ENCODE measurements around the gene OR10P1.

OR10P1 gene

DNA sequence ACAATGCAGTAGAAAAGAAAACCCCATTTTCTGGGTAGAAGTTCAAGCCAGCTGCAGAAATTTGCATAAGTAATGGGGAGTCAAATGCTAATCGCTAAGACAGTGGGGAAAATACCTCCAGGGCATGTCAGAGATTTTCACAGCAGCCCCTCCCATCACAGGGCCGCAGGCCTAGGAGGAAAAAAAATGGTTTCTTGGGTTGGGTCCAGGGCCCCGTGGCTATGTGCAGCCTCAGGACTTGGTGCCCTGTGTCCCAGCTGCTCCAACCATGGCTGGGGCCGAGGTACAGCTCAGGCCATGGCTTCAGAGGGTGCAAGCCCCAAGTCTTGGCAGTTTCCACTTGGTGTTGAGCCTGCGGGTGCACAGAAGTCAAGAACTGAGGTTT is 14.6 kb downstream of the OR10P1 start:
- DNase-seq (ENCODE audit: low read depth in 2 of 2, low spot score in 1 of 2) = no peak

DNA sequence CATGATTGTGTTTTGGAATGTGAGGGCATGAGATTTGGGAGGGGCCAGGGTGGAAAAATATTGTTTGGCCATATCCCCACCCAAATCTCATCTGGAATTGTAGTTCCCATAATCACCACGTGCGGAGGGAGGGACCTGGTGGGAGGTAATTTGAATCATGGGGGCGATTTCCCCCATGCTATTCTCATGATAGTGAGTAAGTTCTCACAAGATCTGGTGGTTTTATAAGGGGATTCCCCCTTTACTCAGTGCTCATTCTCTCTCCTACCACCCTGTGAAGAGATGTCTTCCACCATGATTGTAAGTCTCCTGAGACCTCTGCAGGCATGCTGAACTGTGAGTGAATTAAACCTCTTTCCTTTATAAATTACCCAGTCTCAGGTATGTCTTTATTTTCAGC is 15.7 kb downstream of the OR10P1 start:
- no peak for DNase-seq (ENCODE audit: low read depth in 2 of 2, low spot score in 1 of 2)

DNA sequence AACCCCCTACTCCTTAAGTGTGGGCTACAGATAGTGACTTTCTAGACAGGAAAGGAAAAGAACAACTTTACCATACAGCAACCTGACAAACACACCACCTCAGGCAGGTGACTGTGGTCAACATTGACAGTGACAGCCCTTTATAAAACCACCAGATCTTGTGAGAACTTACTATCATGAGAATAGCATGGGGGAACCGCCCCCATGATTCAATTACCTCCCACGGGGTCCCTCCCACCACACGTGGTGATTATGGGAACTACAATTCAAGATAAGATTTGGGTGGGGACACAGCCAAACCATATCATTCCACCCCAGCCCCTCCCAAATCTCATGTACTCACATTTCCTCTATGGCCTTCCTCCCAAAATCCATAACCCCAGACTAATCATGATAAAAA is 16.3 kb downstream of the OR10P1 start:
- no peak for DNase-seq (ENCODE audit: low read depth in 2 of 2, low spot score in 1 of 2)

DNA sequence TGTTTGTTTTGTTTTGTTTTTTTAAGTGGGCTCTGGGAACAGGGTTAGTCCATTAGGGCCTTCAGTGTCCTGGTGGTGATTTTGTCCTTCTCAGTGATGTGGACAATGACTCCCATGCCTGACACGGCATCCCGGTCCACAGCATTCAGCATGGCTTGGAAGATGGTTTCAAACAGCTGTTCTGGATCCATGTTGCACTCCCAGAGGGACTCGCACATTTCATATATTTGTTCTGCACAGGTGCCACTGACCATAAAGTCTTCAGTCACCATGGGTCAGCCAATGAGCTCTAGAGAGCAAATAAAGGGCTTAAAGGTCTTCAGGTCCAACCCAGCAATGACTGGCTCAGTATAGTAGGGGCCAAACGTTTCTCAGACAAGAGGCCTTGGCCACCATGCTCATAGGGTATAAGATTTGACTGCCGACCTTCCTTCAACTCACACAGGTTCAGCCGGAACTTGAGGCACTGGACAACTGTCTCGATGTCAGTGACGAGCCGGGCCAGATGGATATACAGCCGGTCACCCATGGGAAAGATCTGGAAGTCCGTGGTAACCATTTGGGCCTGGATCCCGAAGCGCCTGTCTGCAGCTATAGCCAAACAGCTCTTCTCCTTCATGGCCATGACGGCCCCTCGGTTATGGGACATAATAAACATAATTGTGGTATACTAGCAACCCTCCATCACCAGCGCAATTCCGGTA is 18.0 kb downstream of the OR10P1 start:
- DNase-seq (ENCODE audit: low read depth in 2 of 2, low spot score in 1 of 2) = no peak

DNA sequence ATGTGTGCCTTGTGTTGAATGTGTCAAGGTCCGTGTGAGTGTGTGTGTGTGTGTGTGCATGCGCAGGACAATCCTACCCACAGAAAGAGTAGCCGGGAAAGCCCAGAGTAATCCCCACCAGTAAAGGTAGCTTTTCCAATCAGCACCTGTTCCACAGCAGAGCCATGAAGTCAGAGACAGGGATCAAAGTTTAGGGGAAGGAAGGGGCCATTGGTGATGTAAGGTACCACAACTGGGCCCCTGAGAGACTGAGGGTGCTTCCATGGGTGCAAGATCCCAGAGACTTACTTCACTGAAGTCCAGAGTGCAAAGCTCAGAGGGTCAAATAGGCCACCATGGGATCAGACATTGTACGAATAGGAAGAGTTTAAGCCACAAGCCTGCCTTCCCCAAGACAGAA is 20.5 kb downstream of the OR10P1 start:
- no peak for DNase-seq (ENCODE audit: low read depth in 2 of 2, low spot score in 1 of 2)

DNA sequence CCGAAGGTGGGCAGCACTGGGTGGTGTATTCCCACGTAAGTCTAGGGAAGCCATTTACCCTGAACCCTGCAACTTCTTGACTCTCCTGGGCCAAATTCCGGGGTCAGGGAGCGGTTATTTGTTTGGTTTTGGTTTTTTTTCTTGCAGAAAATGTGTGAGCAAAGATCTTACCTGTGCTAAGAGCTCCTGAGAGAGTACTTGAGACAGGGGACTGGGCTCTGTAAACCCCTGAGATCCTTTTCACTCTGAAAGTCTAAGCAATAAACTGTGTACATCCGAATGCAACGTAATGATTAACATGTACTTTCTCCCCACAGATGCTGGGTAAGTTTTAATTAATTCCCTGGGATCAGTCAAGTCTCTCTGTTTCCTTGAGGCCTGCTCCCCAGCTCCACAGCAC is 21.5 kb downstream of the OR10P1 start:
- DNase-seq (ENCODE audit: low read depth in 2 of 2, low spot score in 1 of 2) = no peak

DNA sequence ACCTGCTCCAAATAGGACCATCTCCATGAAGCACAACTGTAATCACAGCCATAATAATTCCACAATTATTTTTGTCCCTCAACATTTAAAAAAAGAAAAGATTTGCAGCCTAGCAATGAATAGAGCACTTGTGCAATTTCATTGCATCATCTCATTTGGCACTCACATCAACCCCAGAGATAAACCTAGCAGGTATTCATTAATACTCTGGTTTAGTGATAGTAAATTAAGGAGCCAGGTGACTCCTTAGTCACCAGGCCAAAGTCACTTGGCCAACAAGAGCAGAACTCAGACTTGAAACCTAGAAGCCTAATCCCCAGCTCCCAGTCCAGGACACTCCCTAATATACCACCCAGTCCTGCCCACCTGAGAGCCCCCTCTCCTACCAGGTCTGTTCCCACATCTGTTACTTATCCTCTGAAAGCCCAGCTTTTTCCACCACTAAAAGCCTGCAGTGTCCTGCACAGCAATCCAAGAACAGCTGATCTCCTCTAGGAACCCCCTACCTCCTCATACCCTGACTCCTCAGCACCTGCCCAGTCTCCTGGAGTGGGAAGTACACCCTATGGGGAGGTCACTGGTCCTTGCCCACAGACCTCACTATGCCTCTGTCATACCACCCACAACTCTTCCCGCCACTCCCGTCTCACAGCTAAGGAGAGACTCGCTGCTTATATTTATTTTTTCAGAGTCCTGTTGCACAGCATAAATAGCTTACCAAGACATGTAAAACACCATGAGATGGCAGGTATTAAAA is 22.1 kb downstream of the OR10P1 start:
- DNase-seq (ENCODE audit: low read depth in 2 of 2, low spot score in 1 of 2) = no peak

DNA sequence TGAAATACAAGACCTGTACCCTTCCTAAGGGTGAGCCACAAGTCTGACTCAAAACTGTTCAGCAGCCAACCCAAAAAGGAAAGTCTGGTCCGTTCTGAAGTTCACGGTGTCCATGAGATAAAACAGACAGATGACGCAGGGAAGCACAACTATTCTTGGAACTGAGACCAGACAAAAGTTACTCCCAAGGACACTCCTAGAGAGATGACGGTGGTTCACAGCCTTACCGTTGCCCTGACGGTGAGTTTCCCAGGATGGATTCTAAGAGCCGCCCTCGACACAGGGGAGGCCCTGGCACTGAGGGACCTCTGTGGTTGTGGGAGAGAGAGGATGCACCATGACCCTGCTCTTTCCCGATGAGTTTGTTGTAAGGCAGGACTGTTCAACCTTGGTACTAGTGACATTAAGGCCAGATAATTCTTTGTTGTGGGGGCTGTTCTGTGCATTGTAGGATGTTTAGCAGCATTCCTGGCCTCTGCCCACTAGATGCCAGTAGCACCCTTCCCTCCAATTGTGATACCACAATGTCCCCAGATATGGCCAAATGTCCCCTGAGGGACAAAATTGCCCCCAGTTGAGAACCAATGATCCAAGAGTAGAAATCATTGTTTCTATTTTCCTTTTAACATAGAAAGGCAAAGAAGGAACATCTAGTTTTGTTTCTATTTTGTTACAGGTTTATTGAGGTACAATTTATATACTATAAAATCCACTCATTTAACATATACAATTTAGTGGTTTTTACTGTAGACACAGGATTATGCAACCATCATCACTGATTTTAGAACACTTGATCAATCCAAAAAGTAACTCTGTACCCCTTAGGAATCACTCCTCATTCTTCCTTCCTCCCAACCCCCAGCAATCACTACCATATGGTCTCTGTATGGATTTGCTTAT is 23.0 kb downstream of the OR10P1 start:
- no peak for DNase-seq (ENCODE audit: low read depth in 2 of 2, low spot score in 1 of 2)

DNA sequence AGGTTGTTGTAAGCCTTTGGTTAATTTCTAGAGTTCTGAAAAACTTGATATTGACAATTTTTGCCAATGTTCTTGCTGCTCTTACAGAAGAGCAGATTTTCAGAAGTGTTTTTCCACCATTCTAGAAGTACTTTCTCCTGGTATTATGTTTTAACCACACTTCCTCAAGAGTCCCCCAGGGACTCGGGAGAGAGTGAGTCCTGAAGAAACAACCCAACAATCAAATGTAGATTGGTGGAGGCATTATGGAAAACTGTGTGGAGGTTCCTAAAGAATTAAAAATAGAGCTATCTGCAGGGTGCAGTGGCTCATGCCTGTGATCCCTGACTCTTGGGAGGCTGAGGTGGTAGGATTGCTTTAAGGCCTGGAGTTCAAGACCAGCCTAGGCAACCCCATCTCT is 26.7 kb downstream of the OR10P1 start:
- DNase-seq (ENCODE audit: low read depth in 2 of 2, low spot score in 1 of 2) = no peak

DNA sequence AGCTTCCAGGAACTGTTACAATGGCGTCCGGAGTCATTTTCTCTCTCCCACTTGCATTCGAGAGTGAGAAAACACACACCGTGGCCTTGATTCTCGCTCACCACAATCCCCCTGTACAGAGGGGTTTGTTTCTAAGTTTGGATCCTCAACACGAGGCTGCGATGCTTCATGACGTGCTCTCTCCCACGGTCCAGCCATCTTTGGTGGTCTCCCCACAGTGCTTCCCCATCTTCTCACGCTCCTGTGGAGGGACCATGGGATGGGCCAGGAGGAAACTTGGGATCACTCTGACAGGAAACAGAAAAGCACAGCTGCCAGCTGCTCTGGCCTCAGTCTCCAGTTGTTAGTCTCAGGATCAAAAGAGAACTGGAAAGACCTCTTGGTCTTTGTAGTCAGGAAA is 28.1 kb downstream of the OR10P1 start:
- no peak for DNase-seq (ENCODE audit: low read depth in 2 of 2, low spot score in 1 of 2)

DNA sequence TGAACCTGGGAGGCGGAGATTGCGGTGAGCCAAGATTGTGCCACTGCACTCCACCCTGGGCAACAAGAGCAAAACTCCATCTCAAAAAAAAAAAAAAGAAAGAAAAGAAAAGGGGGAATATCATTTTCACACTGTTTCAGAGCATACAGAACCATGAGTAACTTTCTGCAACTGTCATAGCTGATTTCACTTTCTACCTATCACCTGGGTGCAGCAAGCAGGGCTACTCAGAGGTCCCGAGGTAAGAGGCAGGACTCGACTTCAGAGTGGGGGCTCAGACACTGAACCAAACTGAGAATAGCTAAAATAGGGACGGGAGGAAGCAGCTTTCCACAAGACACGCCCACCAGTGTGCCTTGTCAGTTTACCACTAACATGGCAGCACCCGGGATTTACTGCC is 29.8 kb downstream of the OR10P1 start:
- no peak for DNase-seq (ENCODE audit: low read depth in 2 of 2, low spot score in 1 of 2)

DNA sequence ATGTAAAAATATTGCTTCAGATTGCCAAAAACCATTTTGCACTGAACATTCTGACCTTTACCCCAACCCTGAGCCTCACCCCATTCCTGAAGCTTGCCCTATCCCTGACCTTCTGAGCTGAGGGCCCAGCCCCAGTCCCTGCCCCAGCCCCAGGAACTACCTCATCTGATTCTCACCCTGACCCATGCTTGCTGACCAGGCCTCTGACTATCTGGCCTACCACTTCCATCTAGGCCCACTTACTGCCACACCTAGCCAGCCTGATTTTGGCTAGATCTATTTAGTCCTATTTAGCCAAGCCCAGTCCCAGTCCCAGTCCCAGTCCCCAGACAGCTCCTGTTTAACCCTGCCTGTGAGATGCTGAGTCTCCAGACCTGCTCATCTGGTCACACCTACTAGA is 33.6 kb downstream of the OR10P1 start:
- no peak for DNase-seq (ENCODE audit: low read depth in 2 of 2, low spot score in 1 of 2)

DNA sequence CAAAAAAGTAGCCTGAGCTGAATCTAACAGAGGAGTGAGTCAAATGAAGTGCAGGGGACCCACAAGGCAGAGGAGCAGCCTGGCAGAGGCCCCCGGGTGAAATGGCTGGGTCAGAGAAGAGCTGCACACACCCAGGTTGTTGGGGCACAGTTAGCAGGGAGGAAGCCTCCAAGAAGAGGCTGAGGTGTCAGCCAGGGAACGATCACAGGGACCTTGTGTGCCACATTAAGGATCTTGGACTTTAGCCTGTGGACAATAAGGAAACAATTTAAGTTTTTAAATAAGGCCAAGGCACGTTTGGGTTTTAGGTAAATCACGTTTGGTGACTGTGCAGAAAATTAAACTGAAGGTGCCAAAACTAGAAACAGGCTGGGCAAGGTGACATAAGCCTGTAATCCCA is 35.1 kb downstream of the OR10P1 start:
- no peak for DNase-seq (ENCODE audit: low read depth in 2 of 2, low spot score in 1 of 2)

DNA sequence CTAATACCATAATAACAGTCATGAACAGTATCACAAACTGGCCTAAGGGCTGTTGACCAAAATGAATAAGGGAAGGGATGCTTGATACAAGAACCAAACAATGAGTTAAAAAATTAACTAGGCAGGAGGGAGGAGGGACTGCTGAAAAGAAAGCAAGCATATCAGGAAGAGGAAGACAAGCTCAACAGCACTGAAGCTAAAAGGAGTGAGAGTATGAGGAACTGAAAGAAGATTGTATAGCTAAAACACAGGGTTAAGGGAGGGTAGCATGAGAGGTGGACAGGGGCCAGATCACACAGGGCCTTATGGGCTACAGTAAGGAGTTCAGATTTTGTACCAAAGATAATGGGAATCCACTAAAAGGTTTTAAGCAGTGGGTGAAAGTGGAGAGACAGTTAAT is 36.9 kb downstream of the OR10P1 start:
- DNase-seq (ENCODE audit: low read depth in 2 of 2, low spot score in 1 of 2) = no peak

DNA sequence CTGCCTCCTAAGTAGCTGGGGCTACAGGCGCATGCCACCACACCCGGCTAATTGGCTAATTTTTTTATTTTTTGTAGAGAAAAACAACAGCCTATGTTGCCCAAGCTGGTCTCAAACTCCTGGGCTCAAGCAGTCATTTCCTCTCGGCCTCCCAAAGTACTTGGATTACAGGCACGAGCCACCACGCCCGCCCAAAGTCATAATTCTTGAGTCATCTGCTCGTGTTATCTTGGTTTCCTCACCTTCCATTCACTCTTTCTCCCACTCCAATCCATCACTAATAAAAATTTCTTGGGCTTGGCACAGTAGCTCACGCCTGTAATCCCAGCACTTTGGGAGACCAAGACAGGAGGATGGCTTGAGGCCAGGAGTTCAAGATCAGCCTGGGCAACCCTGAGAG is 39.0 kb downstream of the OR10P1 start:
- DNase-seq (ENCODE audit: low read depth in 2 of 2, low spot score in 1 of 2) = no peak

DNA sequence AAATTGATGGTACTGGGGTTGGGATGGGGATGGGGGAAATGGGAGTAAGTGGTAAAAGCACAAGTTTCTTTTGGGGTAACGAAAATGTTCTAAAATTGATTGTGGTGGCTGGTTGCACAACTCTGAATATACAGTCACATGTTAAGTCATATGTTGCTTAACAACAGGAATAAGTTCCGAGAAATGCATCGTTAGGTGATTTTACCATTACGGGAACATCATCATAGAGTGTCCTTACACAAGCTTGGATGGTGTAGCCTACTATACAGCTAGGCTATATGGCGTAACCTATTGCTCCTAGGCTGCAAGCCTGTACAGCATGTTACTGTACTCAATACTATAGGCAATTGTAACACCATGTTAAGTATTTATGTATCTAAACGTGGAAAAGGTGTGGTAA is 40.0 kb downstream of the OR10P1 start:
- DNase-seq (ENCODE audit: low read depth in 2 of 2, low spot score in 1 of 2) = no peak

DNA sequence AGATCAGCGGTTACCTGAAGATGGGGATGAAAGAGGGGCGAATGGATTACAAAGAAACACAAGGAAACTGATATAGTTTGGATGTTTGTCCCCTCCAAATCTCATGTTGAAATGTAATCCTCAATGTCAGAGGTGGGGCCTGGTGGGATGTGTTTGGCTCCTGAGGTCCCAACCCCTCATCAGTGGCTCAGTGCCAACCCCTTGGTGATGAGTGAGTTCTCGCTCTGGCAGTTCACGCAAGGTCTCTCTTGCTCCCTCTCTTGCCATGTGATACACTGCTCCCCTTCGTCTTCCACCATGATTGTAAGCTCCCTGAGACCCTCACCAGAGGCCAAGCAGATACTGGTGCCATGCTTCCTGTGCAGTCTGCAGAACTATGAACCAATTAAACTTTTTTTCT is 43.0 kb downstream of the OR10P1 start:
- DNase-seq (ENCODE audit: low read depth in 2 of 2, low spot score in 1 of 2) = no peak

DNA sequence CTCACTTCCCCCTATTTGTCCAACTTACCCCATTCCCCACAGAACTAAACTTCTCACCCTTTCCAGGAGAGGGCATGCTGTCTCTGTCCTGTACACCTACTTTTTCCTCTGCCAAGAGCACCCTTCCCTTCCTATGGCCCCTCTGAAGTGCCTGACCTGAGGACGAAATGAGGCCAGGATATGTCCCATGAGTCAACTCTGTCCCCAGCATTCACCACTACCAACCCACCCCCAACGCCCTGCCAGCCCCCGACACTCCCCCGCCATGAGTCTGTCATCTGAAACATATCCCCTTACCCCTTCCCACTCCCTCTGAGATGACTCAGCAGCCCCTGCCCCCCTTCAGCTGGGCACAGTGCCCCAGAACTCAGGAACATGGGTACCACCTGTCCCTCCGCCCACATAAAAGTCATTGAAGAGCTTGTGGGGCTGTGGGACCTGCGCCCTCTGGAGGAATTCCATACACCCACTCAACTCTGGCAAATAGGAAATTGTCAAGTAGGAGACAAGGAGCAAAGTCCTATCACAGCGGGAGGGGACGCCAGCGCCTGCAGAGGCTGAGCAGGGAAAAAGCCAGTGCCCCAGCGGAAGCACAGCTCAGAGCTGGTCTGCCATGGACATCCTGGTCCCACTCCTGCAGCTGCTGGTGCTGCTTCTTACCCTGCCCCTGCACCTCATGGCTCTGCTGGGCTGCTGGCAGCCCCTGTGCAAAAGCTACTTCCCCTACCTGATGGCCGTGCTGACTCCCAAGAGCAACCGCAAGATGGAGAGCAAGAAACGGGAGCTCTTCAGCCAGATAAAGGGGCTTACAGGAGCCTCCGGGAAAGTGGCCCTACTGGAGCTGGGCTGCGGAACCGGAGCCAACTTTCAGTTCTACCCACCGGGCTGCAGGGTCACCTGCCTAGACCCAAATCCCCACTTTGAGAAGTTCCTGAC is 44.7 kb downstream of the OR10P1 start:
- no peak for DNase-seq (ENCODE audit: low read depth in 2 of 2, low spot score in 1 of 2)

DNA sequence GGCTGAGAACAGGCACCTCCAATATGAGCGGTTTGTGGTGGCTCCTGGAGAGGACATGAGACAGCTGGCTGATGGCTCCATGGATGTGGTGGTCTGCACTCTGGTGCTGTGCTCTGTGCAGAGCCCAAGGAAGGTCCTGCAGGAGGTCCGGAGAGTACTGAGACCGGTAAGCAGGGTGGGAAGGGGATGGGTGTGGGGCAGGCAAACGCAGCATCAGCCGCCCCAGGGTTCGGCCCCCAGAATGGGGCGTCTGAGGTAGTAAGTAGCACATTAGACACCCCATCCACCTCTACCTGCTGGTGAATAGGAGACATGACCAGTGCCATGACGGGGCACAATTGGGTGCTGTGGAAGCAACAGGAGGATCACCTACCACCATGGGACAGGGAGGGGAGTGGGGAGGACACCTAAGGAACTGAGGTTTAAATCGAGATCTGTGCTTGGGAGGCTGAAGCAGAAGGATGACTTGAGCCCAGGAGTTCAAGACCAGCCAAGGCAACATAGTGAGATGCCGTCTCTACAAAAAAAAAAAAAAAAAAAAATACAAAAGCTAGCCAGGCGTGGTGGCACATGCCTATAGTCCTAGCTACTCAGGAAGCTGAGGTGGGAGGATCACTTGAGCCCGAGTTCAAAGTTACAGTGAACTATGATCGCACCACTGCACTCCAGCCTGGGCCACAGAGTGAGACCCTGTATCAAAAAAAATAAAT is 45.5 kb downstream of the OR10P1 start:
- DNase-seq (ENCODE audit: low read depth in 2 of 2, low spot score in 1 of 2) = no peak

DNA sequence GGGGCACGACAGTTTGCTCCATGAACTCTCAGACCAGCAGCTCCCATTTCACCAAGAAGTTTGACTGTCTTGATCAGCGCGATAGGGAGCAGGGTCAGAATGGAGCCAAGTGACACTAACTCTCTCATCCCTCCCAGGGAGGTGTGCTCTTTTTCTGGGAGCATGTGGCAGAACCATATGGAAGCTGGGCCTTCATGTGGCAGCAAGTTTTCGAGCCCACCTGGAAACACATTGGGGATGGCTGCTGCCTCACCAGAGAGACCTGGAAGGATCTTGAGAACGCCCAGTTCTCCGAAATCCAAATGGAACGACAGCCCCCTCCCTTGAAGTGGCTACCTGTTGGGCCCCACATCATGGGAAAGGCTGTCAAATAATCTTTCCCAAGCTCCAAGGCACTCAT is 47.0 kb downstream of the OR10P1 start:
- no peak for DNase-seq (ENCODE audit: low read depth in 2 of 2, low spot score in 1 of 2)
